NCI-H128 (cell line): Measurements from ENCODE around the gene EXOC6.

Source experiments
- DNase-seq: peaks from one replicate; lab custom pipeline; 2025; ENCODE audit not compliant: unreplicated experiment; lab: John Stamatoyannopoulos, UW

Gene EXOC6

GRCh38 chr10:93063144-93063976 lies 215.0 kb downstream of the EXOC6 start:
- no peak for DNase-seq

GRCh38 chr10:93063977-93064660 lies 215.8 kb downstream of the EXOC6 start:
- no peak for DNase-seq

- no peak for DNase-seq
Measured at GRCh38 chr10:93064874-93065660, 216.7 kb downstream of the EXOC6 start.

- DNase-seq, result no peak
Measured at GRCh38 chr10:93065675-93066543, 217.6 kb downstream of the EXOC6 start.

DNA sequence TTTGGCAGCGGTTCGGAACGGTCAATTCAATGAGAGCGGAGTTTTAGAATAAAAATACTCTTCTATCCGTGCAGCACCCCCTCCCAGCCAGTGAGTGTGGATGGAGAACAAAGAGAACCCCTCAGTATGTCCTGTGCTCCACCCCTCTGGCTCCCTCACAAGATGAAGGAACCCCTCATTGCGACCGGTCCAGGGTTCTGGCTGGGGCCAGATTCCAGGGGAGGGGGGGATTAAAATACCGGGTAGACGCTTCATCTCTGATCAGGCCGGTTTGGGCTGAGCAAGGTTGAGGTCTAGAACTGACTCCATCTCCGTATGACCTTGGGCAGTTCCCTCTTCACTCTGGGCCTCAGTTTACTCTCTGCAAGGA lies 218.2 kb downstream of the EXOC6 start:
- no peak for DNase-seq

DNA sequence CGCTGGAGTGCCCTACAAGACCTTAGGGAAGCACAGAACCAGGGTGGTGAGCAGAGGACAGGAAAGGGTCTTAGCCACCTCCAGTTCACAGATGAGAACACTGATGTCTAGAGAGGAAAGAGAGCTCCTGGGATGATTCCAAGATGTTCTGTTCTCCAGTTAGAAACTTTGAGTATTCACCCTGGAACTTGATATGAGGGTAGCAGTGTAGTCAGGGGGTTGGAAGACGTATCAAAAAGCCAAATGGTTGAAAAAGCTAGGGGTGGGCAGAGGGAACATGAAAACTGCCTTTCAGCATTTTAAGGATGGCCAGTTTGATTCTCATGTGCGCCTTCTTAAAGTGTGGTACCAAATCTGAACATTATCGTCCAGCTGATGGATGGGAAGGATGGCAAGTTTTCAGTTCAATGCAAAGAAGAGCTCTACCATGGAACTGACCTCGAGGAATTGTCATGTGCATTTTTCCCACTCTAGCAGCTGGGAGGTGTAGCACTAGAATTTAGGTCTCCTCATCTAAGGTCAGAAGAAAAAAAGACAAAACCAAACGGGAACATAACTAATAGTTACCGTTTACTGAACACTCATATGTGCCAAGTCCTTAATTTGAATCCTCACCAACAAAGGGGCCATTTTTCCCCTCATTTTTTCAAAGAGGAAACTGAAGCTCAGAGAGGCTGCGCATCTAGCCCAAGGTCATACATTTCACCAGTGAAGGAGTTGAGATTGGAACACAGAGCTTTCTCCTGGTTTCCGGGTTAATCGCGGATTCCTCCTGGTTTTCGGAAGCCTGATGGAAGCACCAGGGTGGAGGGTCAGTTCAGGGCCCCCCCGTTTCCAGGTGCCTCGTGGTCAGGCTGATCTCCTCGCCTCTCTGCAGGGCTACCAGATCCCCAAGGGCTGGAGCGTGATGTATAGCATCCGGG lies 219.4 kb downstream of the EXOC6 start:
- DNase-seq, result no peak

DNA sequence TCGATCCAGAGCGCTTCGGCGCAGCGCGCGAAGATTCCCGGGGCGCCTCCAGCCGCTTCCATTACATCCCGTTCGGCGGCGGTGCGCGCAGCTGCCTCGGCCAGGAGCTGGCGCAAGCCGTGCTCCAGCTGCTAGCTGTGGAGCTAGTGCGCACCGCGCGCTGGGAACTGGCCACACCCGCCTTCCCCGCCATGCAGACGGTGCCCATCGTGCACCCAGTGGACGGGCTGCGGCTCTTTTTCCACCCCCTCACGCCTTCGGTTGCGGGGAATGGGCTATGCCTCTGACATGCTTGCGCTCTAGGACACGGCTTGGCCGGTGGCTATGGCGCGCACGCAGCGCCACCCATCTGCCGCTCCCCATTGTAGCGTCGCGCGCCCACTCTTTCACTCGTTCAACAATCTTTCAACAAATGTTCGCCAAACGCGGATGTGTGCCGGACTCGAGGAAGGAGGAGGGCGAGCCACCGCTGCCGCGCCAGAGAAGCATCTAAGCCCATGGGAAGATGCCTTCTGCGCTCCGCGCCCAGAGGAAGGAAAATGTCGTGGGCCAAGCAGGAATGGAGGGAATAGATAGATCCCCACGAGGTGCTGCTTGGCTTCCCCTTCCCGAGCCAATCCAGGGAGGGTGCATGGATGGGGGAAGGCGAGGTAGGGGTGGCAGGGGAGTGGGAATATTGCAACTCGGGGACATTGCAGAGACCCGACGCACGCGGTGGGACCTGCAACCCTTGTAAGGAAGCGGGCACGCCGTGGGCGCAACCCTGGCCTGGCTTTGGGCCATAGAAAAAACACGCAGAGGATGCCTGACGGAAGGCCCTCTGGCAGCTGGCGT lies 220.3 kb downstream of the EXOC6 start:
- no peak for DNase-seq

GRCh38 chr10:93069245-93069561 lies 220.9 kb downstream of the EXOC6 start:
- no peak for DNase-seq

DNA sequence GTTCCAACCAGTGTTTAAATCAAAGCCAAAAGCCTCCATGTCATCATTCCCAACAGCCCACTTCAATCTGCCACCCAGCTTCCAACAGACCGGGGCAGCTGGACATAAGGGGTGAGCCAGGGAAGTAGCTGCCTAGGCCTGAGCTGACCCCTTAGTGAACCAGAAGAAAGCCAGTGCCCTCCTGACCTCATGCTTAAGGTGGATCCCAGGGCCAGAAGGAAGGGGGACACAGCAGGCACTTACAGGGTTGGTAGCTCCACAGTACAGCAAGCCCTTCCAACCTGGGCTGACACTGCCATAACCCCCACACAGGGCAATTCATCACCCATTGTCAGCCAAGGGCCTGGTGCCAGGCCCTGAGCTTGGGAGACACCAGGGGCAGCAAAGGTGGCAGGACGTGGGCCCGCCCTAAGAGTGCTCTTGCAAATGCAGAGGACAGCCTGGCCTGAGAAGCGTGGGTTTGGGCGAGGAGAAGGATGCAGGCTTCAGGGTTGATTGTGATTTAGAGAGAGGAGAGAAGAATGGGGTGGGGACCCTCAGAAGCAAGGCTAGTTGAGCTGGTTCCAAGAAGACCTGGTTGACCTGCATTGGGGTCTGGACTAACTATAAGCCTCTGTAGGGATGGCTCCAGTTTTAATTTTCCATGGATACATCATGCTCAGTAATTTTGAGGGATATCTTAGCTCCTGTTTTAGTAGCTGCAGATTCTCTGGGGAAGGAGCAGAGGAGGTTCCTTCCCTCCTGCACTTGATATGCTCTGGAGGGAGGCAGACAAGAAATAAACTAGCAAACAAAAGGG lies 222.3 kb downstream of the EXOC6 start:
- DNase-seq, result no peak

DNA sequence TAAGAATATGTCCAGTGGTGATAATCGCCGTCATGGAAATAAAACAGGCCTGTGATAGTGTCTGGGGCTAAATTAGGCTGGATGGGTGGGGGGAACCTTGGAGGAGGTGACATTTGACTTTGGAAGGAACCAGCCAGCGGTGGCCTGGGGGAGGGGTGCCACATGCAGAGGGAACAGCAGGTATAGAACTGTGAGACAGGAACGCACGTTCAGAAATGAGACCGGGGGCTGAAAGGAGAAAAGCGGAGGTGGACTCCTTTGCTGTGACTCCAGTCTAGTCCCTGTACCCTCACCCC lies 222.8 kb downstream of the EXOC6 start:
- DNase-seq, result no peak

DNA sequence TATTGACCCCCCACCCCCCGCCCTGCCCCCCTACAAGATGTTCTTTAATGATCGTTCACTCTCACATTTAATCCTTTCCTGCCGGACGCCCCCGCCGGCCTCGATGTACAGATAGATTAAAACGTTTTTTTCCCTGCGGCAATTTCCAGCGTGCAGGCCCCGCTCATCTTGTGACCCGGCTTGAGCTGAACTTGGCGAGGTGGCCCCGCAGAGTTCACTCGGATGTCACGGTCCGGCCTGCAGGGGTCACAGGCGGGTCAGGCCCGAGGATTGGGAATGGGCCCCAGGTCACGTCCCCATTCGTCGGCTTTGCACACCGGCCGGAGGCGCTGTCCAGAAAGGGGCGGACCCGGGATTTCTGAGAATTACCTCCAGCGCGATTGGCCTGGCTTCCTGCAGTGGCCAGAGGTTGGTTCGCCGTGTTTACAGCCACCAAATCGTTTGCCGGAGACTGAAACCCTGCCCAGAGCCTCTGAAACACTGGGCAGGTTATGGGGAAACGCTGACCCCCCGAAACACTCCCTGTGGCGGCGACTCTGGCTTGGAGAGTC lies 223.4 kb downstream of the EXOC6 start:
- no peak for DNase-seq

- peak; percentile 10 for DNase-seq
Measured at GRCh38 chr10:93072225-93072712, 223.9 kb downstream of the EXOC6 start.

GRCh38 chr10:93072713-93073538 lies 224.6 kb downstream of the EXOC6 start:
- DNase-seq, result no peak

GRCh38 chr10:93073539-93074146 lies 225.3 kb downstream of the EXOC6 start, which contains the start of gene CYP26A1:
Gene CYP26A1 (plus strand): TSS chr10:93073893. CDS start chr10:93073935, 42 bp downstream.
- no peak for DNase-seq

DNA sequence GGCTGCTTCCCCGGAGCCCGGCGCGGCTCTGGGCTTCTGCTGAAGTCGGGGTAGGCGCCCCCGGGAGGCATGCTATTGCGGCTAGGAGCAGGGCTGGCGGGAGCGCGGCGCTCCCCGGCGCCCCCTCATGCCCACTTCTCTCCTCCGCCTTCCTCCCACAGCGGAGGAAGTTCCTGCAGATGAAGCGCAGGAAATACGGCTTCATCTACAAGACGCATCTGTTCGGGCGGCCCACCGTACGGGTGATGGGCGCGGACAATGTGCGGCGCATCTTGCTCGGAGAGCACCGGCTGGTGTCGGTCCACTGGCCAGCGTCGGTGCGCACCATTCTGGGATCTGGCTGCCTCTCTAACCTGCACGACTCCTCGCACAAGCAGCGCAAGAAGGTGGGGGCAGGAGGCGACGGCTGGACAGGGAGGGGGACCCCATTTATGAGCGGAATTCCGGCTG lies 225.9 kb downstream of the EXOC6 start:
- no peak for DNase-seq

- DNase-seq, result no peak
Measured at GRCh38 chr10:93074597-93075368, 226.5 kb downstream of the EXOC6 start.
